Measurements from ENCODE around the gene ALG12. TPM values are rescaled to one million over a fixed set of nuclear protein-coding genes. Genes with fewer than 3 reads are reported as not detected.
A peak's percentile ranks its signal among the peaks of the same experiment; 100 is the strongest.

ALG12 gene
- total RNA-seq, 6 donors from 2014 or later = 14.2 to 32.5 (median 22.3) TPM

DNA sequence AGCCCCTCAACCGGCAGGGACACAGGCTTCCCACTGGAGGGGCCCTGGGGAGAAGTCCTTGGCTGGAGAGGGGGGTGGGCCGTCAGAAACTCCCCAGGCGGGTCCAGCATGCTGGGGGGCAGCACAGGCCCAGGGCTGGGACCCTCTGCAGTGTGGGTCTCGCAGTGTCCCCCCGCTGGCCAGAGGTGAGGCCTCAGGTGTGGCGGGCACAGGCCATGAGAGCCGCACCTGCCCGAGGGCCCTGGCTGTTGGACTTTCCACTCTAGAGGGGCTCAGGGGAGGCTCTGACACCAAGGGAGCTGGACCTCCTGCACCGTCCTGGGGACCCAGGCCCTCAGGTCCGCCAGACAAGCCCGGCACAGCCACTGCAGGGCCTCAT, 31.7 kb upstream of the ALG12 start:
- H3K4me1 ChIP-seq = peaks cover 43 to 75% (median 56%) of the 10 kb centered on the region in 4 donors
- H3K27me3 ChIP-seq = no peaks in the 10 kb centered on the region
- no peaks in the 10 kb centered on the region for H3K36me3 ChIP-seq
- peak in 1 of 2 donors; percentile 76 for DNase-seq
- ATAC-seq (ENCODE audit: low FRiP score in 2 of 2) = no peak
- H3K9me3 ChIP-seq = no peaks in the 10 kb centered on the region
- peak overlapping the region; percentile 80 to 99 (median 91) for H3K27ac ChIP-seq
- TF ChIP-seq, protein P1, sequence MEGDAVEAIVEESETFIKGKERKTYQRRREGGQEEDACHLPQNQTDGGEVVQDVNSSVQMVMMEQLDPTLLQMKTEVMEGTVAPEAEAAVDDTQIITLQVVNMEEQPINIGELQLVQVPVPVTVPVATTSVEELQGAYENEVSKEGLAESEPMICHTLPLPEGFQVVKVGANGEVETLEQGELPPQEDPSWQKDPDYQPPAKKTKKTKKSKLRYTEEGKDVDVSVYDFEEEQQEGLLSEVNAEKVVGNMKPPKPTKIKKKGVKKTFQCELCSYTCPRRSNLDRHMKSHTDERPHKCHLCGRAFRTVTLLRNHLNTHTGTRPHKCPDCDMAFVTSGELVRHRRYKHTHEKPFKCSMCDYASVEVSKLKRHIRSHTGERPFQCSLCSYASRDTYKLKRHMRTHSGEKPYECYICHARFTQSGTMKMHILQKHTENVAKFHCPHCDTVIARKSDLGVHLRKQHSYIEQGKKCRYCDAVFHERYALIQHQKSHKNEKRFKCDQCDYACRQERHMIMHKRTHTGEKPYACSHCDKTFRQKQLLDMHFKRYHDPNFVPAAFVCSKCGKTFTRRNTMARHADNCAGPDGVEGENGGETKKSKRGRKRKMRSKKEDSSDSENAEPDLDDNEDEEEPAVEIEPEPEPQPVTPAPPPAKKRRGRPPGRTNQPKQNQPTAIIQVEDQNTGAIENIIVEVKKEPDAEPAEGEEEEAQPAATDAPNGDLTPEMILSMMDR (IDR thresholded peaks at IDR 0.05) = no peak
- TF ChIP-seq EP300 (IDR thresholded peaks at IDR 0.05) (no peak), POLR2AphosphoS5 (IDR thresholded peaks at IDR 0.05) (no peak), POLR2A (IDR thresholded peaks at IDR 0.05) (no peak)
- 83 to 92% methylated on average over 1 to 5 of the region's 11 CpGs for WGBS, 2 donors
- no peak overlapping the region for H3K4me3 ChIP-seq

DNA sequence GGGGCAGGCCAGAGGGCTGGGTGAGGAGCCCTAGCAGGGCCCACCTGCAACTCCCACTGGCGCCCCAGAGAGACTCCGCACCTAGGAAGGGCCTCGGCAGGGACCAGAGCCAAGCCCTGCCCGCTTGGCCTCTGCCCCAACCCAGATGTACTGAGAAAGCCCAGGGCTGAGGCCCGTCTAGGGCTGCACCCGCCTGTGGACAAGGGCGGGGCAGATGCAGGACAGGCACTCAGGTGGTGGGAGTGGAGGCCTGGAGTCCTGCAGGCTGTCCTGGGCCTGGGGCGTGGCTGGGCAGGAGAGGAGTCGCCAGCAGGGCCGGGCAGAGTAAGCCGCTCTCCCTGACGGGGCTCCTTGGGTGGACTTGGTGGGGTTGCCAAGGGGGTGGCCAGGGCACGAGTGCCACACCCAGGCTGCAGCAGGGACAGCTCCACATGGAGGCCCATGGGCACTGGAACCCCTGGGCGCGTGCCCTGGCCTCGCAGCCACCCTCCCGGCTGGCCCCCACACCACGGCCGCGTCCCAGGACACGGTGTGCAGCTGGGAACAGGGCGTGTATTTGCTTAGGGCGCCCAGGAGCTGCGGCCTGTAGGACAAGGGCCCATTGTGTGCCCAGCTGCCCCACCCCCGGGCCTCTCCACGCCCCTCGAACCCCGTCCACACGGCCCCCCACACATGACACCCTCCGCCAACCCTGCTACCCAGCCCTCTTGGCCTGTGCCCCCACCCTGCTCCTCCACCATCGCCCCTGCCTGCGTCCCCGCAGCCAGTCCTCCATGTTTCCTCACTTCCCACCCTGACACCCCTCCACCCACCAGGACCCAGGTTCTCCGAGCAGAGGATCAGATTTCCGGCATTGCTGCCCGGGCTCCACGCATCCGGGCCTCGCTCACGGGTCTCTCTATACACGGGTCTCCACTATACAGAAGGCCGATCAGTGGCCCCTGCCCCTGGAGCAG, 31.0 kb upstream of the ALG12 start:
- peak; percentile 59 to 75 for TF ChIP-seq POLR2AphosphoS5 (IDR thresholded peaks at IDR 0.05)
- TF ChIP-seq EP300 (IDR thresholded peaks at IDR 0.05) = peak; percentile 23 to 98 (median 88)
- TF ChIP-seq, protein P1 (IDR thresholded peaks at IDR 0.05) = peak in 1 of 6 experiments; percentile 12
- TF ChIP-seq POLR2A (IDR thresholded peaks at IDR 0.05) = peak in 3 of 4 donors; percentile 13 to 94 (median 89)
- Histone ChIP-seq H3K4me3 (peak overlapping the region in 3 of 4 donors; percentile 43 to 49 (median 46)), H3K4me1 (peaks cover 36 to 68% (median 50%) of the 10 kb centered on the region in 4 donors), H3K27ac (peak overlapping the region; percentile 80 to 99 (median 91)), H3K9me3 (no peaks in the 10 kb centered on the region), H3K36me3 (no peaks in the 10 kb centered on the region), H3K27me3 (no peaks in the 10 kb centered on the region)
- DNase-seq = peak; percentile 93 to 96
- ATAC-seq (ENCODE audit: low FRiP score in 2 of 2) = peak; percentile 49 to 83
- 67 to 68% methylated on average over 14 to 38 of the region's 42 CpGs for WGBS, 2 donors

DNA sequence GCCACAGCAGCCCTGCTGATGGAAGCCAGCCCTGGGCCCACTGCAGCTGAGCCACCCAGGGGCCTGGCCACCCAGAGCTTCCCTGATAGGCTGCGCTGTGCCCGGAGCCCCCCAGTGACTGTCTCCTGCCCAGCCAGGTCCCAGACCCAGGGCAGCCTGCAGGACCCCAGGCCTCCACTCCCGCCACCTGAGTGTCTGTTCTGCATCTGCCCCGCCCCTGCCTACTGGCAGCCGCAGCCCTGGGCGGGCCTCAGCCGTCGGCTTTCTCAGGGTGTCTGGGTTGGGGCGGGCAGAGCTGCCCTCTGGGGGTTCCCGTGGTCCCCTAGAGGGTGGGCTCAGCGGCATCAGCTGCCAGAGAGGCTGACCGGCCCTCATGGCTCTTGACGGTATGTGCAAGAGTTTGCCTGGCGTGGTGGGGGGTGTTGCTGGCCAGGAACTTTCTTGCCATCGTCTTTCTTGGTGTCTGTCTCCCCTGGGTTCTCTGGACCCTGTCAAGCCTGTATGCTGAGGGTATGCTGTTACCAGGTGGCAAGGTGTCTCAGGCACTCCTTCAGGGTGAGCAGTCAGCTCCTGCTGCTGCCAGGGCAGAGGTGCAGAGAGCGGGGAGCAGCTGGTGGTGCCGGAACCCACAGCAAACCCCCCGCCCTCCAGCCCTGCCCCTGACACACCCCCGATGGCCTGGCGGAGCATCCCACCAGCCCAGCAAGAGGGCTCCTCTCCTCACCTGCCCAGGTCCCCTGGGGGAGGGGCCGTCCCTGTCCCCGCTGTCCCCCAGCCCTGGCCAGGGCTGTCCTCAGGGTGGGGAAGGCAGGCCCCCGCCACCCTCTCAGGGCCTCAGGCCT, 30.1 kb upstream of the ALG12 start:
- no peak for ATAC-seq (ENCODE audit: low FRiP score in 2 of 2)
- peak overlapping the region; percentile 80 to 99 (median 91) for H3K27ac ChIP-seq
- TF ChIP-seq POLR2AphosphoS5 (IDR thresholded peaks at IDR 0.05) = no peak
- TF ChIP-seq POLR2A (IDR thresholded peaks at IDR 0.05) = peak in 2 of 4 donors; percentile 33 to 58
- H3K4me3 ChIP-seq = peak overlapping the region in 3 of 4 donors; percentile 43 to 49 (median 46)
- no peaks in the 10 kb centered on the region for H3K27me3 ChIP-seq
- peak in 1 of 2 donors; percentile 85 for DNase-seq
- H3K36me3 ChIP-seq = no peaks in the 10 kb centered on the region
- peaks cover 27 to 59% (median 41%) of the 10 kb centered on the region in 4 donors for H3K4me1 ChIP-seq
- no peaks in the 10 kb centered on the region for H3K9me3 ChIP-seq
- WGBS, 2 donors = 59 to 84% methylated on average over 5 to 11 of the region's 23 CpGs

DNA sequence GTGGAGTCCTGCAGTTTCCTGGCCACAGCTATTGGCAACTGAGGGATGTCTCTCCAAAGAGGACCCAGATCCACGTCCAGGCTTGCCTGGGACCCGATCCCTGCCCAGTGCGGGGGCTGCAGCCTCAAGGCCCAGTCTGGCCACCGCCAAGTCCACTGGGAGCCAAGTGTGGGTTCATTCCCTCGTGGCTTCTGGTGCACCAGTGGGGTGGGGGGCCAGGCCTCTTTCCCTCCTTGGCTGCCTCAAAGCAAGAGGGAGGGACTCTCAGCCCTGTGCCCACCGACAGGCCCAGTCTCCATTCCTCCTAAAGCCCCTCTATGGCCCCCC, 29.0 kb upstream of the ALG12 start:
- TF ChIP-seq, protein P1 (IDR thresholded peaks at IDR 0.05) = no peak
- TF ChIP-seq POLR2A (IDR thresholded peaks at IDR 0.05) = no peak
- TF ChIP-seq POLR2AphosphoS5 (IDR thresholded peaks at IDR 0.05) = no peak
- no peak for TF ChIP-seq EP300 (IDR thresholded peaks at IDR 0.05)
- H3K36me3 ChIP-seq = no peaks in the 10 kb centered on the region
- H3K9me3 ChIP-seq = no peaks in the 10 kb centered on the region
- ATAC-seq (ENCODE audit: low FRiP score in 2 of 2) = no peak
- H3K27me3 ChIP-seq = no peaks in the 10 kb centered on the region
- peak in 1 of 2 donors; percentile 73 for DNase-seq
- WGBS, 2 donors = 69% methylated on average over 6 of the region's 6 CpGs; no CpG with 5 or more reads in 1 of the 2 donors
- H3K4me1 ChIP-seq = peaks cover 16 to 49% (median 30%) of the 10 kb centered on the region in 4 donors
- H3K27ac ChIP-seq = peak overlapping the region; percentile 80 to 99 (median 91)
- H3K4me3 ChIP-seq = peak overlapping the region in 3 of 4 donors; percentile 43 to 49 (median 46)
